AG08396 (cell line): Measurements from ENCODE around the gene SAP25.

ENCODE experiments used
- DNase-seq: peaks from one replicate; pipeline ENCODE4 v3.0.0; 2012; ENCODE audit warnings: low spot score, mixed read lengths

Gene SAP25

DNA sequence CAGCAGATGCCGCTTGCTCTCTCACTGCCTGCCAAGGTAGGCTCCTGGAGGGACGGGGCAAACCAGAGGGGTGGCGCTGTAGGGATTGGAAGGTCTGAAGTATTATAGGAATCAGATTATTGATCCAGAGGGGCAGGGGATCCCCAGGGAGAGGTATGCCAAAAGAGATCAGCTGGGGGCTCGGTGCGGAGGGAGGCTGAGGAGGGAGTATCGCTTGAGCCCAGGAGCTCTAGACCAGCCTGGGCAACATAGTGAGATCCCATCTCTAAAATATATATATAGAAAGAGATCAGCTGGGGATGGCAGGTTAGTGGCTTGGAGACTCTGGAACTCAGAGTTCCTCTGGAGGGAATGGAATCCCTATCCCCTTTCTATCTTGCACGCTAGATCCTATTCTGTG, 21.5 kb upstream of the SAP25 start:
- no peak for DNase-seq

DNA sequence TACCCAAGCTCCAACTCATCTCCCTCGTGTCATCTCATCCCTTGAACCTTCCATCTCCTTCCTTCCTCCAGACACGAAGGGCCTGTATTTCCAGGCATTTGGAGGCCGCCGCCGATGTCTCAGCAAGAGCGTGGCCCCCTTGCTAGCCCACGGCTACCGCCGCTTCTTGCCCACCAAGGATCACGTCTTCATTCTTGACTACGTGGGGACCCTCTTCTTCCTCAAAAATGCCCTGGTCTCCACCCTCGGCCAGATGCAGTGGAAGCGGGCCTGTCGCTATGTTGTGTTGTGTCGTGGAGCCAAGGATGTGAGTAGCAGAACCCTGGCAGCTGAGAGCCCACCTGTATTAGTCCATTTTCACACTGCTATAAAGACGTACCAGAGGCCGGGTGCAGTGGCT, 17.9 kb upstream of the SAP25 start:
- no peak for DNase-seq

GRCh38 chr7:100590077-100590737, 16.5 kb upstream of the SAP25 start:
- DNase-seq = no peak

DNA sequence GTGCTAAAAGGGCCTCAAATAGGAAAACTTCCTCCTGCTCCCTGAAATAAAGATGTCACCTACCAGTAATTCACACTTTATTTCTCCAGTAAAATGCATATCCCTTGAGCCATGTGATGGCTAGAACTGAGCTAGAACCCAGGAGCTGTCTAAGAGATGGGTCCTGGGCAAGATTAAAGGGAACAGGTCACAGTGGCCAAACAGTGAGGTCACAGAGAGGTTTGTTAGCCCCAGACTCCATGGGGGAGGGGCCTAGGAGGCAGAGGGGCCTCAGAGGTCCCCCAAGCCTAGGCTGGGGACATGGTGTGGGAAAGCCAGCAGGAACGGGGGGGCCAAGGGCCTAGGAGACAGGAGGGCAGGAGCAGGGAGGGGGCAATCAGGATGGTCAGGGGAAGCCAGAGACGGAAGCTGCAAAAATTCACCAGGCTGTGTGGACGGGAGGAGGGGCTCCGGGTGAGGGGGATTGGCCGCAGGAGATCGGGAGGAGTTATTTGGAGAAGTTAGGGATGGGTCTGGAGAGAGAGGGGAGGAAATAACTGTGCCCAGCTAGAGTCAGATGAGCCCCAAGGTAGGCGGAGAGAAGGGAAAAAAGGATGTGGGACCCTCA, 15.7 kb upstream of the SAP25 start:
- DNase-seq = no peak

GRCh38 chr7:100588438-100588837, 14.7 kb upstream of the SAP25 start:
- no peak for DNase-seq

- peak; percentile 100 for DNase-seq
These were observed 12.7 kb upstream of the SAP25 start, which contains the start of gene FBXO24 for GRCh38 chr7:100586266-100587025. TSS of gene FBXO24 (plus strand) at chr7:100586328. CDS start at chr7:100586626, 298 bp downstream.

GRCh38 chr7:100585511-100586265, 12.0 kb upstream of the SAP25 start, which contains the start of gene LRCH4:
TSS of gene LRCH4 (minus strand) at chr7:100586129. CDS start at chr7:100586100, 29 bp downstream.
- DNase-seq = peak; percentile 72

DNA sequence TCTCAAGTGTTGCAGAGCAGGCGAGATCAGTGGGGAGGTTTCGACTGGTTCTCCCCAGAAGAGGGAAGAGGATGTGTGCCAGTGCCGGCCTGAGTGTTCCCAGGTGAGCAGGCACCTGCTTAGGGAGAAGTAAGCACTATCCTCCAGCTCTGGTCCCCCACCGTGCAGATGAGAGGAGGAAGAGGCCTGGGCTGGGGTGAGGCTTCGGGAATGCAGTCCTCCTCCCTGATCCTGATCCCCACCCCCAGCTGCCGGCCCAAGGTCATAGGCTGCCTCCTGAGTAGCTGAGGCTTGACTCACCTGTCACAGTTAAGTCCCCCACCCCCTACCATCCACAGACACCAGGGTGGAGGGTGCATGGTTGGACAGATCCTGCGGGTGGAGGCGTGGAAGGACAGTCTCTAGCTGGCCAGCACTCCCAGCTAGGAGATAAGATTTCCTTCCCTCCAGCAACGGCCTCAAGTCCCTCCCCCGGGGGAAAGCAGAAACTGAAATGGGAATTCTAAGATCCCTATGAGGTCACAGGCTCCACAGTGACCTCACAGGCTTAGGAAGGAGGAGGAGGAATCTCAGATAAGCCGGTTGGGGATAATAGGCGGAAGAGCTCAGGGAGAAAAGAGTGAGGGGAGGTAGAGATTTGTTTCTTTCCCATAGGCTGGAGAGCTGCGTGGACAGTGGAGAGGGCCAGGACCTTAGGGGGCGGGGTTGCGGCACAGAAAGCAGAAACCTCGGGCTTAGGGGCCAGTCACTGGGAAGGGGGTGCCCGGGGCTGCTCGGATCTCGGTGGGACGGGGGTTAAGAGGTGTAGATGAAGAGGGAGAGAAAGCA, 11.2 kb upstream of the SAP25 start:
- DNase-seq = peak; percentile 75

- no peak for DNase-seq
These were observed 10.5 kb upstream of the SAP25 start for GRCh38 chr7:100584054-100584682.

- no peak for DNase-seq
These were observed 9.7 kb upstream of the SAP25 start for GRCh38 chr7:100583132-100584053.

DNA sequence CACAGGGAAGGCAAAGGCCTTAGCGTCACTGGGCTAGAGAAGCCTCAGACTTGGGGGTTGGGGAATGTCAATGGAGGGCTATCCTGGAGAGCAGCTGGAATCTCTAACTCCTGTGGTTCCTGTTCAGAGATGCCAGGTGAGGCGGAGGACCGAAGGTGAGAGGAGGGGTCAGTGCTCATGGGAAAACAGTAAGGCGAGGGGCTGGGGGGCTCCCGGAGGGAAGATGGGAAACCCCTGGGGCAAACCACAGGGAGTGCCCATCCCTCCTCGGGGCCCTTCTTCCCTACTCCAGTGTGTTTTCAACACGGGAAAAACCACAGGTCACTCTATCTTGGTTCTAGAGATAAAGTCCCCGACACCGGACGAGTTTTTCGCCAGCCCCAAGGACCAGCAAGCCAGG, 8.9 kb upstream of the SAP25 start:
- no peak for DNase-seq

DNA sequence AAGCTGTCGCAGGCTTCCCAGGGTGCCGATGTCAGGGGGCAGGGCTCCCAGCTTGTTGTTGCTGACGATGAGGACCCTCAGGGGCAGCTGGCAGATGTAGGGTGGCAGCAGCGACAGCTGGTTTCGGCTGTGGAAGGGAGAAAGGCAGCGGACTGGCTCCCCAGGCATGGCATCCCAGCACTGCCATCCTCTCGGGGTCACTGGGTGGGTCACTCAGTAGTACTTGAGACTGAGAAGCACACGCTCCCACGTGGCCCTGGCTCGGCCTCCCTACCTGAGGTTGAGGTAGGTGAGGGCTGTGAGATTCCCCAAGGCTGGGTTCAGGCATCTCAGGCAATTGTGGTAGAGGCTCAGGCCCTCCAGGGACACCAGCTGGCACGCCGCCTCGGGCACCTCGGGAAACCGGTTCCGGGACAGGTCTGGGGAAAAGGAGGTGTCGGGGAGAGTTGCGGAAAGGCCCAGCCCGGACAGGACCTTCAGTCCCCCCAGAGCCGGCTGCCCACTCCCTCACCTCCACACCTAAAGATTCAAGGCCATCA, 8.4 kb upstream of the SAP25 start:
- DNase-seq = no peak

DNA sequence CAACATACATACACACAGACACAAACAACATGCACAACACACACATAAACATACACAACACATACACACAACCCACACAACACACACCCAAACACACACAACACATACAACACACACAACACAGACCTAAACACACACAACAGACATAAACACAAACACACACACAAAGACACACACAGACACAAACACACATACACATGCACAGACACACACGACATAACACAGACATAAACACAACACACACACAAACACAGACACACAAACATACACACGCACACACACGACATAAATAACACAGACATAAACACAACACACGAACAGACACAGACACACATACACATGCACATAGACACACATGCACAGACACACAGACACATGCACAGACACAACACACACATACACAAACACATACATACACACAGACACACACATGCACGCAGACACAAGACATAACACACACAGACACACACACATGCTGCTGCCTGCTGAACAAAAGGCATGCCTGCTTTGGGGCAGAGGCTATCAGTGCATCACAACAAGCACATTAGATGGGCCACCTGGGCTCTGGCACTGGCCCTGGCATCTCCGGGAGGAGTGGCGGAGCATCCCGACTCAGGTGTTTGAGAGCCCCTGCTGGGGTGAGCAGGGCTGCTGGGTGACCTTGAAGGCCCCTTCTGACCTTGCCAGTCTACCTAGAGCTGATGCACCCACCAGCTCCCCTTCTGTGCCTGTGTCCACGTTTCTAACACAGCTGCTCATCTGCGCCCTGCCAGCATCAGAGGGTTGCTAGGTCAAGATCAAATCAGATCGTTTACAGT, 7.0 kb upstream of the SAP25 start:
- no peak for DNase-seq

- DNase-seq = no peak
These were observed 4.8 kb upstream of the SAP25 start for GRCh38 chr7:100578246-100579183.

DNA sequence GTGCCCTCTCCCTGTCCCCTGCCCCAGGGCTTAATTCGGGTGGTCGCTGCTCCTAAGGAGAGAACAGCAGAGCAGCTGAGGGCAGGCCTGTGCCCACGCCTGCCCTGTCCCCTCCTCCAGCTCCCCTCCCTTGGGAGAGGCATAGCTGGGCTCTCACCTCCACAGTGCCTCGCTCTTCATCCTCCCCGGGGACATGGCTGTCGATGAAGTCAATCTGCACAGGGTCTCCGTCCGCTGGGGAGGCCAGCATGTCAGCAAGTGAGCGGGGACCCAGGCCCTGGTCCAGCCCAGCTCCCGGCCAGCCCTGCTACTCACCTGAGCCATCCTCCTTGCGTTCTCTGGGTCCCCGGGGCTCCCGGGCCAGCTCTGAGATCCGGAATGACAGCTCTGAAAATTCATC, 3.8 kb upstream of the SAP25 start:
- no peak for DNase-seq

- DNase-seq = no peak
These were observed 3.4 kb upstream of the SAP25 start for GRCh38 chr7:100577103-100577502.

DNA sequence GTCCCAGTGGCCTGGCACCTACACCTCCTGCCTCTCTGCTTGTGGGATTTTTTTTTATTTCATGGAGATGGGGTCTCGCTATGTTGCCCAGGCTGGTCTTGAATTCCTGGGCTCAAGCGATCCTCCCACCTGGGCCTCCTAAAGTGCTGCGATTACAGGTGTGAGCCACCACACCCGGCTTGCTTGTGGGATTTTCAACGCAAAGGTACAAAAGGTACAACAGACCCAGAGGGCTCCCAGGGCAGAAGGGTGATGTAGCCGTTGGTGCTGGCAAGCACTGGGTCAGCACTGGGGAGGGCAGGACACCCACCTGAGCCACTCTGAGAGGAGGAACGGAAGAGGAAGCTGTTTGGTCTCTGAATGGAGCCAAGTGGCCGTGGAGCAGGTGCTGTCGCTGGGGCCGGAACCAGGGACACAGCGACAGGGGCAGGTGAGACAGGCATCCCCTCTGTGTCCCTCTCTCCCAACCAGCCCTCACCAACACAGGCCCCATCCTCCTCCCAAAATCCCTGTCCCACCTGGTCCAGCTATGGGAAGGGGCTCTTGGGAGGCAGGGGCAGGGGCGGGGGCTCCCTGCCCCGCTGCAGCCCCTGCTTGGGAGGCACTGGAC, 2.8 kb upstream of the SAP25 start:
- DNase-seq = no peak
